ENCODE results near the gene CLEC4F.

DNA sequence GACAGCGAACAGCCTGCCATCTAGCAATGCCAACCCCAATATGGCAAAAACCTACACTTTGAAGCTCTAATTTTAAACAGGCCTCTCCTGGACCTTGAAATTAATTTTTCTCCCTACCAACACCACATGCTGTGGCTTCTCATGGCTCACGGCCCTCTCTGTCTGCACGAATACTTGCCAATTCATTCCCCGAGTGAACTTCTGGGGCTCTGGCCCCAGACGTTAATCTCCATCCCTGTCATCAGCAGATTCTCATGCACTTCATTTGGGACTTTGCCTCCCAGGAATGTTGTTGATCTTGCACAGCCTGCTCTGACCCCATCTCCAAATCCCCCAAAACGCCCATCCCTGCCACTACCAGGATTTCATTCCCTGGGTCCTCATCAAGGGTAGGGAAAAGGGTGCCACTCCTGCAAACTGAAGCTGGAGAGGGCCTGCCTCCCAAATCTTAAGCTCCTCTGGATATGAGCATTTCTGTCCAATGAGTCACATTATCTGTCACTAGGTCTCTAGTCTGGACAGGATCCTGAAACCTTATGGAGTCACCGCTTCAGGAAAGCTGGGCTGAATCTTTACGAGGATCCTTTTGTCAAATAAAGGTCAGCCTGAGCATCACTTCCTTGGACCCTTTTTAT, 40.4 kb downstream of the CLEC4F start:
- TF ChIP-seq, protein P1, sequence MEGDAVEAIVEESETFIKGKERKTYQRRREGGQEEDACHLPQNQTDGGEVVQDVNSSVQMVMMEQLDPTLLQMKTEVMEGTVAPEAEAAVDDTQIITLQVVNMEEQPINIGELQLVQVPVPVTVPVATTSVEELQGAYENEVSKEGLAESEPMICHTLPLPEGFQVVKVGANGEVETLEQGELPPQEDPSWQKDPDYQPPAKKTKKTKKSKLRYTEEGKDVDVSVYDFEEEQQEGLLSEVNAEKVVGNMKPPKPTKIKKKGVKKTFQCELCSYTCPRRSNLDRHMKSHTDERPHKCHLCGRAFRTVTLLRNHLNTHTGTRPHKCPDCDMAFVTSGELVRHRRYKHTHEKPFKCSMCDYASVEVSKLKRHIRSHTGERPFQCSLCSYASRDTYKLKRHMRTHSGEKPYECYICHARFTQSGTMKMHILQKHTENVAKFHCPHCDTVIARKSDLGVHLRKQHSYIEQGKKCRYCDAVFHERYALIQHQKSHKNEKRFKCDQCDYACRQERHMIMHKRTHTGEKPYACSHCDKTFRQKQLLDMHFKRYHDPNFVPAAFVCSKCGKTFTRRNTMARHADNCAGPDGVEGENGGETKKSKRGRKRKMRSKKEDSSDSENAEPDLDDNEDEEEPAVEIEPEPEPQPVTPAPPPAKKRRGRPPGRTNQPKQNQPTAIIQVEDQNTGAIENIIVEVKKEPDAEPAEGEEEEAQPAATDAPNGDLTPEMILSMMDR (IDR thresholded peaks at IDR 0.05): no peak
- no peak for TF ChIP-seq POLR2A (IDR thresholded peaks at IDR 0.05)

Data from vagina (tissue), 2 donors.